HK-2 (cell line): ENCODE data around the gene TRIP6.
"Not testable (repeated sequence)": the region's sequence is repeated elsewhere in the genome, so short reads cannot be mapped to it uniquely, and the experiment has no call there.

ENCODE experiments used
- DNase-seq: peaks from one replicate; pipeline ENCODE4 v3.0.0-alpha.2; 2018; ENCODE audit not compliant: unreplicated experiment

The TRIP6 gene

GRCh38 chr7:100837099-100837836 is 29.9 kb upstream of the TRIP6 start:
- no peak for DNase-seq

GRCh38 chr7:100839361-100839760 is 27.8 kb upstream of the TRIP6 start:
- DNase-seq, result no peak

GRCh38 chr7:100840470-100841100 is 26.6 kb upstream of the TRIP6 start:
- DNase-seq, result no peak

GRCh38 chr7:100847360-100847759 is 19.8 kb upstream of the TRIP6 start:
- no peak for DNase-seq

- DNase-seq, result peak; percentile 90
These were observed 14.9 kb upstream of the TRIP6 start, which contains the start of gene SLC12A9 for GRCh38 chr7:100852048-100852872. Gene SLC12A9 (plus strand): TSS chr7:100852713. CDS start chr7:100854198, 1,485 bp downstream.

- no peak for DNase-seq
These were observed 12.9 kb upstream of the TRIP6 start for GRCh38 chr7:100854146-100854895.

GRCh38 chr7:100854899-100855298 is 12.3 kb upstream of the TRIP6 start:
- DNase-seq, result not testable (repeated sequence)

- no peak for DNase-seq
These were observed 11.7 kb upstream of the TRIP6 start for GRCh38 chr7:100855515-100855914.

GRCh38 chr7:100856871-100857282 is 10.3 kb upstream of the TRIP6 start:
- no peak for DNase-seq

GRCh38 chr7:100859856-100860255 is 7.3 kb upstream of the TRIP6 start:
- DNase-seq, result no peak

- no peak for DNase-seq
These were observed 6.2 kb upstream of the TRIP6 start for GRCh38 chr7:100860702-100861615.

GRCh38 chr7:100861616-100861985 is 5.6 kb upstream of the TRIP6 start:
- DNase-seq, result no peak

GRCh38 chr7:100863406-100863950 is 3.7 kb upstream of the TRIP6 start:
- no peak for DNase-seq

GRCh38 chr7:100864263-100864845 is 2.8 kb upstream of the TRIP6 start:
- DNase-seq, result no peak

GRCh38 chr7:100865372-100865911 is 1.7 kb upstream of the TRIP6 start:
- DNase-seq, result no peak

- no peak for DNase-seq
These were observed 1.1 kb upstream of the TRIP6 start for GRCh38 chr7:100865938-100866728.

GRCh38 chr7:100866729-100867039 is 503 bp upstream of the TRIP6 start:
- no peak for DNase-seq

- no peak for DNase-seq
These were observed 744 bp downstream of the TRIP6 start for GRCh38 chr7:100867776-100868485.
